ENCODE data around the gene CDR2L.

CDR2L gene

DNA sequence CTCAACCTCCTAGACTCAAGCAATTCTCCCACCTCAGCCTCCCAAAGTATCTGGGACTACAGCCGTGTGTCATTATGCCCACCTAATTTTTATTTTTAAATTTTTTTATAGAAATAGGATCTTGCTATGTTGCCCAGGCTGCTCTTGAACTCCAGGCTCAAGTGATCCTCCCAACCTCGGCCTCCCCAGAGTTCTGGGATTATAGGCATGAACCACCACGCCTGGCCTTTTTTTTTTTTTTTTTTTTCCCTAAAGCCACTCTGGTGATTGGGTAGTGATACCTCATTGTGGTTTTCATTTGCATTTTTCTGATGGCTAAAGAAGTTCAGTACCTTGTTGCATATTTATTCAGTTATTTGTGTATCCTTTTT is 1.2 kb upstream of the CDR2L start:
- no peak overlapping the region for H3K4me3 ChIP-seq (ENCODE audit: low read depth, low read length)
- DNase-seq (ENCODE audit: low read depth), result no peak
- no peak for TF ChIP-seq POLR2A (IDR thresholded peaks at IDR 0.05; ENCODE audit: extremely low read depth, insufficient read length)
- TF ChIP-seq MYC (IDR thresholded peaks at IDR 0.05; ENCODE audit: low read depth, low read length), result no peak
- TF ChIP-seq MAX (IDR thresholded peaks at IDR 0.05; ENCODE audit: low read depth, low read length), result no peak
- no peak for TF ChIP-seq CTCF (IDR thresholded peaks at IDR 0.05; ENCODE audit: low read depth, low read length)

GRCh38 chr17:74987909-74988711 is 678 bp downstream of the CDR2L start:
- peak overlapping the region; percentile 36 for H3K4me3 ChIP-seq (ENCODE audit: low read depth, low read length)
- peak; percentile 52 for DNase-seq (ENCODE audit: low read depth)
- no peak for TF ChIP-seq MYC (IDR thresholded peaks at IDR 0.05; ENCODE audit: low read depth, low read length)
- no peak for TF ChIP-seq POLR2A (IDR thresholded peaks at IDR 0.05; ENCODE audit: extremely low read depth, insufficient read length)
- no peak for TF ChIP-seq CTCF (IDR thresholded peaks at IDR 0.05; ENCODE audit: low read depth, low read length)
- no peak for TF ChIP-seq MAX (IDR thresholded peaks at IDR 0.05; ENCODE audit: low read depth, low read length)

- TF ChIP-seq MYC (IDR thresholded peaks at IDR 0.05; ENCODE audit: low read depth, low read length) (no peak), POLR2A (IDR thresholded peaks at IDR 0.05; ENCODE audit: extremely low read depth, insufficient read length) (no peak), CTCF (IDR thresholded peaks at IDR 0.05; ENCODE audit: low read depth, low read length) (no peak), MAX (IDR thresholded peaks at IDR 0.05; ENCODE audit: low read depth, low read length) (no peak)
- DNase-seq (ENCODE audit: low read depth), result no peak
Measured at GRCh38 chr17:74990581-74991105, 3.2 kb downstream of the CDR2L start.

DNA sequence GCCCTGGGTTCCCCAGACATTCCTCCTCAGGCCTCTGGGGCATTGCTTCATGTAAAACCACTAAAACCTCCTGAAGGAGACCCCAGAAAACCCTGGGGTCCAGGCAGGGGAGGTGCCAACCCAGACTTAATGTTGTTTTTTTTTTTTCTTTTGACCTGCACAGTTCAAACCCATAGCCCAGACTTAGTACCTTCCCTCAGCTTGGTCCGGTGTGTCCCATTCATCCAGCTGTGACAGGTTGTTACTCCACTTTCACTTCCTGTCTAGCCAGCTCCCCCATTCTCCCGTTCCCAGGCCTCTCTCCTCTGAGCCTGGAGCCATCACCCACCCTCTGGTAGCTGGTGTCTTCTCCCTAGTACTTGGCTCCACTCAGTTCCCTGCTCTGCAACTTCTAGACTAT is 4.8 kb downstream of the CDR2L start:
- H3K4me3 ChIP-seq (ENCODE audit: low read depth, low read length), result no peak overlapping the region

More at GRCh38 chr17:74990581-74991105, 3.2 kb downstream of the CDR2L start:
- H3K4me3 ChIP-seq (ENCODE audit: low read depth, low read length), result no peak overlapping the region

GRCh38 chr17:74994440-74994839 is 7.0 kb downstream of the CDR2L start:
- DNase-seq (ENCODE audit: low read depth), result peak; percentile 80
- no peak overlapping the region for H3K4me3 ChIP-seq (ENCODE audit: low read depth, low read length)
- TF ChIP-seq CTCF (IDR thresholded peaks at IDR 0.05; ENCODE audit: low read depth, low read length), result no peak

More for the DNA sequence above, 4.8 kb downstream of the CDR2L start:
- peak; percentile 40 for DNase-seq (ENCODE audit: low read depth)
- no peak for TF ChIP-seq CTCF (IDR thresholded peaks at IDR 0.05; ENCODE audit: low read depth, low read length)
- TF ChIP-seq MAX (IDR thresholded peaks at IDR 0.05; ENCODE audit: low read depth, low read length), result no peak
- no peak for TF ChIP-seq POLR2A (IDR thresholded peaks at IDR 0.05; ENCODE audit: extremely low read depth, insufficient read length)
- no peak for TF ChIP-seq MYC (IDR thresholded peaks at IDR 0.05; ENCODE audit: low read depth, low read length)
